ENCODE measurements around the gene OR10J4. TPM values are rescaled to one million over a fixed set of nuclear protein-coding genes. Genes with fewer than 3 reads are reported as not detected.
"Not testable (repeated sequence)": the region's sequence is repeated elsewhere in the genome, so short reads cannot be mapped to it uniquely, and the experiment has no call there.

Gene OR10J4
- total RNA-seq, 4 donors from 2014 or later, result not detected

- WGBS, 2 donors, result 72 to 73% methylated on average over 2 of the region's 2 CpGs
These were observed 10.4 kb downstream of the OR10J4 start for GRCh38 chr1:159442428-159442827.

GRCh38 chr1:159443066-159443750 lies 11.2 kb downstream of the OR10J4 start:
- Histone ChIP-seq H3K27ac (no peak overlapping the region), H3K9me3 (peaks cover 0 to 5% (median 0%) of the 10 kb centered on the region in 4 donors), H3K27me3 (no peaks in the 10 kb centered on the region), H3K36me3 (no peaks in the 10 kb centered on the region), H3K4me1 (no peaks in the 10 kb centered on the region), H3K4me3 (no peak overlapping the region)
- DNase-seq (ENCODE audit: low spot score in 2 of 2), result no peak
- no peak for TF ChIP-seq POLR2A (IDR thresholded peaks at IDR 0.05)
- no peak for TF ChIP-seq EP300 (IDR thresholded peaks at IDR 0.05)
- TF ChIP-seq CTCF (IDR thresholded peaks at IDR 0.05), result no peak
- 52 to 60% methylated on average over 4 of the region's 4 CpGs for WGBS, 2 donors

More at GRCh38 chr1:159442428-159442827, 10.4 kb downstream of the OR10J4 start:
- H3K27me3 ChIP-seq, result no peaks in the 10 kb centered on the region
- no peak for DNase-seq (ENCODE audit: low spot score in 2 of 2)
- no peaks in the 10 kb centered on the region for H3K36me3 ChIP-seq
- H3K4me3 ChIP-seq, result no peak overlapping the region
- peaks cover 0 to 2% (median 0%) of the 10 kb centered on the region in 4 donors for H3K9me3 ChIP-seq
- TF ChIP-seq POLR2A (IDR thresholded peaks at IDR 0.05) (no peak), CTCF (IDR thresholded peaks at IDR 0.05) (no peak), EP300 (IDR thresholded peaks at IDR 0.05) (no peak)
- H3K4me1 ChIP-seq, result no peaks in the 10 kb centered on the region
- H3K27ac ChIP-seq, result no peak overlapping the region

- no peak for DNase-seq (ENCODE audit: low spot score in 2 of 2)
- Histone ChIP-seq H3K27ac (no peak overlapping the region), H3K9me3 (peaks cover 0 to 5% (median 0%) of the 10 kb centered on the region in 4 donors), H3K4me3 (no peak overlapping the region), H3K27me3 (no peaks in the 10 kb centered on the region), H3K36me3 (no peaks in the 10 kb centered on the region), H3K4me1 (no peaks in the 10 kb centered on the region)
- no peak for TF ChIP-seq POLR2A (IDR thresholded peaks at IDR 0.05)
- TF ChIP-seq CTCF (IDR thresholded peaks at IDR 0.05), result no peak
- TF ChIP-seq EP300 (IDR thresholded peaks at IDR 0.05), result no peak
These were observed 12.5 kb downstream of the OR10J4 start for GRCh38 chr1:159444511-159444910.

- Histone ChIP-seq H3K4me3 (no peak overlapping the region), H3K27ac (no peak overlapping the region), H3K36me3 (no peaks in the 10 kb centered on the region), H3K9me3 (peaks cover 0 to 17% (median 0%) of the 10 kb centered on the region in 4 donors), H3K4me1 (no peaks in the 10 kb centered on the region), H3K27me3 (no peaks in the 10 kb centered on the region)
- TF ChIP-seq POLR2A (IDR thresholded peaks at IDR 0.05), result no peak
- no peak for TF ChIP-seq EP300 (IDR thresholded peaks at IDR 0.05)
- no peak for TF ChIP-seq CTCF (IDR thresholded peaks at IDR 0.05)
- whole genome bisulfite sequencing, 2 donors, result 65 to 79% methylated on average over 1 of the region's 1 CpG
- DNase-seq (ENCODE audit: low spot score in 2 of 2), result no peak
These were observed 16.2 kb downstream of the OR10J4 start for GRCh38 chr1:159448181-159448580.

- H3K27me3 ChIP-seq; H3K36me3 ChIP-seq; H3K4me3 ChIP-seq; H3K4me1 ChIP-seq; H3K27ac ChIP-seq; DNase-seq (ENCODE audit: low spot score in 2 of 2): not testable (repeated sequence)
- H3K9me3 ChIP-seq, result peaks cover 0 to 17% (median 0%) of the 10 kb centered on the region in 4 donors
- WGBS, 2 donors, result 100% methylated on average over 1 of the region's 23 CpGs; no CpG with 5 or more reads in 1 of the 2 donors
These were observed 17.6 kb downstream of the OR10J4 start for GRCh38 chr1:159449605-159450004.
